GM23338 (cell line): ENCODE measurements around the gene SLC24A4. TPM values are rescaled to one million over a fixed set of nuclear protein-coding genes. Genes with fewer than 3 reads are reported as not detected.
A peak's percentile ranks its signal among the peaks of the same experiment; 100 is the strongest.

ENCODE experiments used
- ATAC-seq: fragments of 200-7000 bp; cut with Tn5 transposase; 3 replicates; pipeline ENCODE4 v1.9.1; 2020
- DNase-seq: peaks from one replicate; pipeline ENCODE4 v3.0.0-alpha.2; 2015; ENCODE audit warnings: low spot score
- H2AFZ ChIP-seq: fragments of 200-600 bp; sonication (generic); 2 replicates; pipeline ENCODE4 v1.8.0; 2016; ENCODE audit warnings: antibody characterized with exemption, mild to moderate bottlenecking, moderate library complexity
- H3F3A ChIP-seq: fragments of 200-600 bp; sonication (generic); replicated peaks from 2 replicates; pipeline ENCODE4 v1.8.0; 2017; ENCODE audit warnings: antibody characterized with exemption, mixed run types, low read depth
- H3K27ac ChIP-seq: fragments of 200-600 bp; sonication (generic); 2 replicates; pipeline ENCODE4 v1.6.1; 2016; ENCODE audit warnings: low read depth
- H3K27me3 ChIP-seq: fragments of 200-600 bp; sonication (generic); 2 replicates; pipeline ENCODE4 v1.8.0; 2016; ENCODE audit warnings: mild to moderate bottlenecking, mixed run types, moderate library complexity; ENCODE audit not compliant: insufficient read depth
- H3K36me3 ChIP-seq: fragments of 200-600 bp; sonication (generic); 2 replicates; pipeline ENCODE4 v1.8.0; 2016; ENCODE audit warnings: mild to moderate bottlenecking; ENCODE audit not compliant: insufficient read depth
- H3K4me1 ChIP-seq: fragments of 200-600 bp; sonication (generic); 2 replicates; pipeline ENCODE4 v1.8.0; 2016; ENCODE audit warnings: mild to moderate bottlenecking, moderate library complexity; ENCODE audit not compliant: insufficient read depth
- H3K4me2 ChIP-seq: fragments of 200-600 bp; sonication (generic); 2 replicates; pipeline ENCODE4 v1.7.1; 2017; ENCODE audit warnings: mixed run types
- H3K4me3 ChIP-seq: fragments of 200-600 bp; sonication (generic); 2 replicates; pipeline ENCODE4 v1.6.1; 2016; ENCODE audit warnings: mixed run types
- H3K79me2 ChIP-seq: fragments of 200-600 bp; sonication (generic); replicated peaks from 2 replicates; pipeline ENCODE4 v1.8.0; 2017; ENCODE audit warnings: mild to moderate bottlenecking; ENCODE audit not compliant: insufficient read depth
- H3K9me2 ChIP-seq: fragments of 200-600 bp; sonication (generic); 2 replicates; pipeline ENCODE4 v1.8.0; 2017; ENCODE audit not compliant: insufficient read depth
- H4K20me1 ChIP-seq: fragments of 200-600 bp; sonication (generic); replicated peaks from 2 replicates; pipeline ENCODE4 v1.8.0; 2017; ENCODE audit warnings: mild to moderate bottlenecking; ENCODE audit not compliant: insufficient read depth
- H3K27ac Mint-ChIP-seq: 2 replicates; pipeline ENCODE4 v1.8.0; 2020; ENCODE audit warnings: inconsistent platforms, mild to moderate bottlenecking, moderate library complexity, mixed read lengths
- H3K27me3 Mint-ChIP-seq: 3 replicates; pipeline ENCODE4 v1.8.0; 2022; ENCODE audit warnings: low read depth, mild to moderate bottlenecking, moderate library complexity, mixed read lengths, inconsistent platforms; ENCODE audit not compliant: insufficient read depth, poor library complexity
- H3K36me3 Mint-ChIP-seq: 3 replicates; pipeline ENCODE4 v1.8.0; 2021; ENCODE audit warnings: low read depth, mild to moderate bottlenecking, inconsistent platforms, moderate library complexity, mixed read lengths
- H3K4me1 Mint-ChIP-seq: 3 replicates; pipeline ENCODE4 v1.8.0; 2020; ENCODE audit warnings: mild to moderate bottlenecking, inconsistent platforms, mixed read lengths
- H3K4me3 Mint-ChIP-seq: 3 replicates; pipeline ENCODE4 v1.8.0; 2021; ENCODE audit warnings: moderate library complexity, mild to moderate bottlenecking, inconsistent platforms, mixed read lengths
- H3K9me3 Mint-ChIP-seq: 3 replicates; pipeline ENCODE4 v1.8.0; 2020; ENCODE audit warnings: moderate library complexity, mild to moderate bottlenecking, inconsistent platforms, mixed read lengths
- CREB1 ChIP-seq: fragments of 250-450 bp; sonication (Bioruptor Pico); IDR thresholded peaks from 2 replicates; pipeline ENCODE4 v1.5.0; 2020; ENCODE audit warnings: low read depth, mild to moderate bottlenecking, moderate library complexity
- EZH2phosphoT487 ChIP-seq: fragments of 200-600 bp; sonication (generic); IDR thresholded peaks from one replicate; pipeline ENCODE4 v1.8.1; 2018; ENCODE audit warnings: antibody characterized with exemption; ENCODE audit not compliant: unreplicated experiment
- NANOG ChIP-seq: IDR thresholded peaks from 2 replicates; pipeline ENCODE4 v1.6.1; 2016; ENCODE audit warnings: antibody characterized with exemption, borderline replicate concordance
- POLR2AphosphoS5 ChIP-seq: IDR thresholded peaks from 2 replicates; pipeline ENCODE4 v1.6.1; 2016; ENCODE audit warnings: antibody characterized with exemption, low read depth
- STAT1 ChIP-seq: IDR thresholded peaks from one replicate; pipeline ENCODE4 v1.6.1; 2016; ENCODE audit warnings: antibody characterized with exemption; ENCODE audit not compliant: unreplicated experiment
- ZNF331 ChIP-seq: fragments of 250-450 bp; sonication (Bioruptor Pico); IDR thresholded peaks from 2 replicates; pipeline ENCODE4 v1.5.0; 2020; ENCODE audit warnings: low read depth, mild to moderate bottlenecking, moderate library complexity
- polyA plus RNA-seq: library from polyadenylated mRNA; unstranded; fragments of >200 nt; fragmentation: Nextera tagmentation; extraction: Ambion mirVana; gene quantifications from 2 replicates; pipeline ENCODE4 v1.2.1, GENCODE V29; 2016
- total RNA-seq: library from RNA; depleted of rRNA; stranded (reverse); fragments of >200 nt; shearing (Covaris generic); gene quantifications from 2 replicates; pipeline ENCODE4 v1.2.3, GENCODE V29; 2014
- TF ChIP-seq, protein P1 (sequence below): IDR thresholded peaks from one replicate; pipeline ENCODE4 v1.6.1; 2018; ENCODE audit warnings: antibody characterized with exemption; ENCODE audit not compliant: unreplicated experiment
- TF ChIP-seq, protein P2 (sequence below): IDR thresholded peaks from 2 replicates; pipeline ENCODE4 v1.6.1; 2016; ENCODE audit warnings: antibody characterized with exemption
- TF ChIP-seq, protein P3 (sequence below), 2 experiments: fragments of 200-600 bp in 1 of 2; sonication (generic) in 1 of 2; conservative IDR thresholded peaks; 2 replicates each; pipeline versions ENCODE4 v1.5.1 to v1.6.1; 2016 to 2017; ENCODE audit warnings: antibody characterized with exemption in 2 of 2, low read depth in 2 of 2, mild to moderate bottlenecking in 2 of 2, moderate library complexity in 1 of 2

The SLC24A4 gene
- total and polyA plus RNA-seq, 2 experiments from 2014 or later, result 0.06 to 0.38 TPM

DNA sequence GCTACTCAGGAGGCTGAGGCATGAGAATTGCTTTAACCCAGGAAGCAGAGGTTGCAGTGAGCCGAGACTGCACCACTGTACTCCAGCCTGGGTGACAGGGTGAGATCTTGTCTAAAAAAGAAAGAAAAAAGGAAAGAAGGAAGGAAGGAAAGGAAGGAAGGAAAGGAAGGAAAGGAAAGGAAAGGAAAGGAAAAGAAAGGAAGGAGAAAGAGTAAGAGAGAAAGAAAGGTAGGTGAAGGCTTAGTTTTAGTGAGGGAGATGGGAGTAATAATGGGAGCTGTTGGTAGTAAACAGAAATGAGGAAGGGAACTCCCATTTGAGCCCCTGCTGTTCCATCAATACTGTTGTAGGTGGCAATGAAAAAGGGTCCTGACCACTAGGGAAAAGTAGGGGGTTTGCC lies 28.8 kb downstream of the SLC24A4 start:
- no peak overlapping the region for H3K4me3 Mint-ChIP-seq
- TF ChIP-seq NANOG (no peak), POLR2AphosphoS5 (no peak)
- Histone ChIP-seq H3F3A (no peaks in the 10 kb centered on the region), H3K27me3 (no peaks in the 10 kb centered on the region), H3K9me2 (no peaks in the 10 kb centered on the region), H3K4me1 (no peaks in the 10 kb centered on the region), H3K4me2 (no peak overlapping the region), H4K20me1 (no peaks in the 10 kb centered on the region), H3K79me2 (no peaks in the 10 kb centered on the region), H2AFZ (no peak overlapping the region), H3K4me3 (no peak overlapping the region), H3K36me3 (no peaks in the 10 kb centered on the region), H3K27ac (no peak overlapping the region)
- DNase-seq (no peak), ATAC-seq (no peak)
- H3K36me3 Mint-ChIP-seq, result no peaks in the 10 kb centered on the region
- no peaks in the 10 kb centered on the region for H3K27me3 Mint-ChIP-seq
- no peak overlapping the region for H3K27ac Mint-ChIP-seq
- H3K9me3 Mint-ChIP-seq, result no peaks in the 10 kb centered on the region
- no peaks in the 10 kb centered on the region for H3K4me1 Mint-ChIP-seq

DNA sequence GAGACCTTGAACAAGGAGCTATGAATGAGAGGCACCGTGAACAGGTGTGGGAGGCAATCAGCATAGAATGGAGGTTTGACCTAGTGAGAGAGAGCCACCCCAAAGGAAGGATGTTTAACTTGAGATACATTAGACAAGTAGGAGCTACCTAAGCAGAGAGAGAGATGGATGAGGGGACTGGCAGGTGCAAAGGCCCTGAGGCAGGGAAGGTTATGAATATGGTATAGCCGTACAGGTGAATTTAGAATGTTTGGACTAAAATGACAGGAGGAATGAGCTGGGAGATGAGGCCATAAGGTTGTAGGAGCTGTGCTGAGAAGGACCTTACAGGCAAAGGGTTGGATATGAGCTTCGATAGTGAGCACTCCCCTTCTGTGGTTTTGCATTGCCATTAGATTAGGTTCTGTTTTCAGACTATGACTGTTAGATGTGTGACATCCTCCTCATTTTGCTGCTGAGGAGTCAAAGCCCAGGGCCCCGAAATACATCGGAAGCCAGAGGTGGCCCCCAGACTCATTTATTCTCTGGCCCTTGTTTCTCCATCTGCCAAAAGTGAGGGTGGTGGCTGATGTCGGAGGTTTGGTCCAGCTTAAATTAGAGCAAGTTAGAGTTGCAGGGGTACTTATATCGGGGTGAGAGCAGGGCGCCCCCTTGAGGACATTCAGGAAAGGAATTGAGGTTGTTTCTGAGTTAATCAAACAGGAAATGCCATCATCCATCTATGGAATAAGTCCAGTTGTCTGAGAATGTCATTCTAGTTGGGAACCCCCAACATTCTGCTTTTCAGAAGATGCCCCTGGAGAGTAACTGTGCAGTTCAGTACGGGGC lies 29.4 kb downstream of the SLC24A4 start:
- Mint-ChIP-seq H3K27me3 (no peaks in the 10 kb centered on the region), H3K4me1 (no peaks in the 10 kb centered on the region), H3K36me3 (no peaks in the 10 kb centered on the region), H3K4me3 (no peak overlapping the region), H3K27ac (no peak overlapping the region), H3K9me3 (no peaks in the 10 kb centered on the region)
- H3K36me3 ChIP-seq, result no peaks in the 10 kb centered on the region
- peak; percentile 69 for DNase-seq
- H3K27me3 ChIP-seq, result no peaks in the 10 kb centered on the region
- H3F3A ChIP-seq, result no peaks in the 10 kb centered on the region
- no peak overlapping the region for H2AFZ ChIP-seq
- no peaks in the 10 kb centered on the region for H3K4me1 ChIP-seq
- H3K27ac ChIP-seq, result no peak overlapping the region
- H3K79me2 ChIP-seq, result no peaks in the 10 kb centered on the region
- H4K20me1 ChIP-seq, result no peaks in the 10 kb centered on the region
- ATAC-seq, result peak; percentile 69
- H3K9me2 ChIP-seq, result no peaks in the 10 kb centered on the region
- no peak overlapping the region for H3K4me3 ChIP-seq
- H3K4me2 ChIP-seq, result no peak overlapping the region
- TF ChIP-seq, protein P1, sequence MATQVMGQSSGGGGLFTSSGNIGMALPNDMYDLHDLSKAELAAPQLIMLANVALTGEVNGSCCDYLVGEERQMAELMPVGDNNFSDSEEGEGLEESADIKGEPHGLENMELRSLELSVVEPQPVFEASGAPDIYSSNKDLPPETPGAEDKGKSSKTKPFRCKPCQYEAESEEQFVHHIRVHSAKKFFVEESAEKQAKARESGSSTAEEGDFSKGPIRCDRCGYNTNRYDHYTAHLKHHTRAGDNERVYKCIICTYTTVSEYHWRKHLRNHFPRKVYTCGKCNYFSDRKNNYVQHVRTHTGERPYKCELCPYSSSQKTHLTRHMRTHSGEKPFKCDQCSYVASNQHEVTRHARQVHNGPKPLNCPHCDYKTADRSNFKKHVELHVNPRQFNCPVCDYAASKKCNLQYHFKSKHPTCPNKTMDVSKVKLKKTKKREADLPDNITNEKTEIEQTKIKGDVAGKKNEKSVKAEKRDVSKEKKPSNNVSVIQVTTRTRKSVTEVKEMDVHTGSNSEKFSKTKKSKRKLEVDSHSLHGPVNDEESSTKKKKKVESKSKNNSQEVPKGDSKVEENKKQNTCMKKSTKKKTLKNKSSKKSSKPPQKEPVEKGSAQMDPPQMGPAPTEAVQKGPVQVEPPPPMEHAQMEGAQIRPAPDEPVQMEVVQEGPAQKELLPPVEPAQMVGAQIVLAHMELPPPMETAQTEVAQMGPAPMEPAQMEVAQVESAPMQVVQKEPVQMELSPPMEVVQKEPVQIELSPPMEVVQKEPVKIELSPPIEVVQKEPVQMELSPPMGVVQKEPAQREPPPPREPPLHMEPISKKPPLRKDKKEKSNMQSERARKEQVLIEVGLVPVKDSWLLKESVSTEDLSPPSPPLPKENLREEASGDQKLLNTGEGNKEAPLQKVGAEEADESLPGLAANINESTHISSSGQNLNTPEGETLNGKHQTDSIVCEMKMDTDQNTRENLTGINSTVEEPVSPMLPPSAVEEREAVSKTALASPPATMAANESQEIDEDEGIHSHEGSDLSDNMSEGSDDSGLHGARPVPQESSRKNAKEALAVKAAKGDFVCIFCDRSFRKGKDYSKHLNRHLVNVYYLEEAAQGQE, result no peak
- TF ChIP-seq CREB1 (CRISPR knock-in tag) (no peak), ZNF331 (CRISPR knock-in tag) (no peak), EZH2phosphoT487 (no peak), STAT1 (no peak)
- TF ChIP-seq, protein P2, sequence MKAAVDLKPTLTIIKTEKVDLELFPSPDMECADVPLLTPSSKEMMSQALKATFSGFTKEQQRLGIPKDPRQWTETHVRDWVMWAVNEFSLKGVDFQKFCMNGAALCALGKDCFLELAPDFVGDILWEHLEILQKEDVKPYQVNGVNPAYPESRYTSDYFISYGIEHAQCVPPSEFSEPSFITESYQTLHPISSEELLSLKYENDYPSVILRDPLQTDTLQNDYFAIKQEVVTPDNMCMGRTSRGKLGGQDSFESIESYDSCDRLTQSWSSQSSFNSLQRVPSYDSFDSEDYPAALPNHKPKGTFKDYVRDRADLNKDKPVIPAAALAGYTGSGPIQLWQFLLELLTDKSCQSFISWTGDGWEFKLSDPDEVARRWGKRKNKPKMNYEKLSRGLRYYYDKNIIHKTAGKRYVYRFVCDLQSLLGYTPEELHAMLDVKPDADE, result 0 out of 2 replicates have a peak, but pooled peaks have one; percentile 22
- TF ChIP-seq, protein P3, sequence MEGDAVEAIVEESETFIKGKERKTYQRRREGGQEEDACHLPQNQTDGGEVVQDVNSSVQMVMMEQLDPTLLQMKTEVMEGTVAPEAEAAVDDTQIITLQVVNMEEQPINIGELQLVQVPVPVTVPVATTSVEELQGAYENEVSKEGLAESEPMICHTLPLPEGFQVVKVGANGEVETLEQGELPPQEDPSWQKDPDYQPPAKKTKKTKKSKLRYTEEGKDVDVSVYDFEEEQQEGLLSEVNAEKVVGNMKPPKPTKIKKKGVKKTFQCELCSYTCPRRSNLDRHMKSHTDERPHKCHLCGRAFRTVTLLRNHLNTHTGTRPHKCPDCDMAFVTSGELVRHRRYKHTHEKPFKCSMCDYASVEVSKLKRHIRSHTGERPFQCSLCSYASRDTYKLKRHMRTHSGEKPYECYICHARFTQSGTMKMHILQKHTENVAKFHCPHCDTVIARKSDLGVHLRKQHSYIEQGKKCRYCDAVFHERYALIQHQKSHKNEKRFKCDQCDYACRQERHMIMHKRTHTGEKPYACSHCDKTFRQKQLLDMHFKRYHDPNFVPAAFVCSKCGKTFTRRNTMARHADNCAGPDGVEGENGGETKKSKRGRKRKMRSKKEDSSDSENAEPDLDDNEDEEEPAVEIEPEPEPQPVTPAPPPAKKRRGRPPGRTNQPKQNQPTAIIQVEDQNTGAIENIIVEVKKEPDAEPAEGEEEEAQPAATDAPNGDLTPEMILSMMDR (conservative IDR thresholded peaks at IDR 0.05; ENCODE audit: low read depth in 2 of 2), result peak; percentile 83 to 91
